Measurements from ENCODE around the gene GTF2I.
"Not testable (repeated sequence)": the region's sequence is repeated elsewhere in the genome, so short reads cannot be mapped to it uniquely, and the experiment has no call there.

Gene GTF2I

DNA sequence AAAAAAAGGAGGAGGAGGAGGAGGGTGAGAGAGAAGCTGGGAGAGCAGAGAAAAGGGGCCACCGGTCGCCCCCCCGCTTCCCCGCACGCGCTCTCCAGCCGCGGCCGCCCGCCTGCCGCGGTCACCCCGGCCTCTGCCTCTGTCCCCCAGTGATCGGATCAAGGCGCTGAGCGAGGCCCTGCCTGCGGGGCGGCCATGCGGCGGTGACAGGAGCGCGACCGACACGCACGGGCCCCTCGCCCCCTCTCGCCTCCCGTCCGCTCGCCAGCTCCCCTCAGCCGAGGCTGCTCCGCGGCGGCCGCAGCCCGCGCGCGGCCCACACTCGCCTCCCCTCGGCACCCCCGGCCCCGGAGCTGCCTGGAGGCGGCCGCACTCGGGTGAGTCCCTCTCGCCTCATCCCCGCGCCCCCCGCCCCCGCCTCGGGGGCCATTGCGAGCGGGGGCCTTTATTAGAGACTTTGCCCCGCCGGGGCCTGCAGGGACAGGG is at the start of gene GTF2I:
Gene GTF2I, plus strand, starts transcription at position 27 of the 486 bp plus-strand sequence. CDS start 31,411 bp downstream, outside the sequence.
- peak; percentile 89 for DNase-seq

DNA sequence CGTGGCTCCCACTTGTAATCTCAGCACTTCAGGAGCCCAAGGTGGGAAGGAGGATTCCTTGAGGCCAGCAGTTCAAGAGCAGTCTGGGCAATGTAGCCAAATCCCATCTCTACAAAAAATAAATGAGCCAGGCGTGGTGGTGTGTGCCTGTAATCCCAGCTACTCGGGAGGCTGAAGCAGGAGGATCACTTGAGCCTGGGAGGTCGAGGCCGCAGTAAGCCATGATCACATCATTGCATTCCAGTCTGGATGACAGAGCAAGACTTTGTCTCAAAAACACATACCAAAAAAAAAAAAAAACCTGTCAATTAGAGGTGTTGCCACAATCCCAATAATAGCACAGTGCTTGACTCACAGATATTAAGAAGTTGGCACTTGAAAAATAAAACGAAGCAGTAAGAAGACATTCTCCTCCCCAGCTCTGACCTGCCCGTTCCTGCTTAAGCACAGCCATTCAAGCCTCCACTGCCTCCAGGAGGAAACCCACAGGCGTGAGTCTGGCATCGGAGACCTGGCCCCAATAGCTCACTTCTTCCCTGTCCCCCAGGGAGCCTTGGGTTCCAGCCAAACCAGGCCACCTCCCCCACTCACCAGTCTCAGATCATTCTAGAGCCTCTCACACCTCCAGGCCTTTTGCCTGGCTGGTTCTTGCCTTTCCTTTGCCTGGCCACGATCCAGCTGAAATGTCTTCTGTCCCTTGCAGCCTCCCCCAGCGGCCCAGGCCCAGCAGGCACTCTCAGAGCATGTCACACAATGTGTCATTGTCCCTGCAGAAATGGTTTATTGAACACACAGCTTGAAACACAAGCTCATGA is 45.3 kb upstream of the GTF2I start:
- no peak for DNase-seq

DNA sequence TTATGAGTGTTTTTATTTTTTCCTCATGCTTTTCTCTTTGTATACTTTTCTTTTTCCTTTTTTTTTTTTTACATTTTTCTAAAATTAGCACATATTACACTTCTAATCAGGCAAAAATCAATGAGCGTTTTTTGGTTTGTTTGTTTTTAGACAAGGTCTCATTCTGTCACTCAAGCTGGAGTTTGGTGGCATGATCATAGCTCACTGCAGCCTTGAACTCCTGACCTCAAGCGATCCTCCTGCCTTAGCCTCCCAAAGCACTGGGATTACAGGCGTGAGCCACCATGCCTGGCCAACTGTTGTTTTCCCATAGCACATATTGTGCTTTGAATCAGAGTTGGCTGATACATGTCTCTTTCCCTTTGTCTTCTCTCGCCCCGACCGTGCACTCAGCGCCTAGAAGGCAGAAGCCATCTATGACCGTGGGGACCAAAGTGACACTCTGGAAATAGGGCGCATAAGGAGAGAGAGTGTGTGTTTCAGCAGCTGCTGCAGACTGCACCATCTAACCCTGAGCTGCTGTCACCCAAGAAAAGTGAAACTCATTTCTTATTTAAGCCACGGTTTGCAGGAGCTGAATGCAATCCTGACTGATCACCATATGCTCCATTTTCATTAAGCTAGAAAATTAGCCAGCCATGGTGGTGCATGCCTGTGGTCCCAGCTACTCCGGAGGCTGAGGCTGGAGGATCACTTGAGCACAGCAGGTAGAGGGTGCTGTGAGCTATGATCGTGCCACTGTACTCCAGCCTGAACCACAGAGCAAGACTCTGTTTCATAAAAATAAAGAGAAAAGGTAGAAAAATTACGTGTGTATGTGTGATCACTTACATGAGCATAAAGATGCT is 41.4 kb upstream of the GTF2I start:
- no peak for DNase-seq

DNA sequence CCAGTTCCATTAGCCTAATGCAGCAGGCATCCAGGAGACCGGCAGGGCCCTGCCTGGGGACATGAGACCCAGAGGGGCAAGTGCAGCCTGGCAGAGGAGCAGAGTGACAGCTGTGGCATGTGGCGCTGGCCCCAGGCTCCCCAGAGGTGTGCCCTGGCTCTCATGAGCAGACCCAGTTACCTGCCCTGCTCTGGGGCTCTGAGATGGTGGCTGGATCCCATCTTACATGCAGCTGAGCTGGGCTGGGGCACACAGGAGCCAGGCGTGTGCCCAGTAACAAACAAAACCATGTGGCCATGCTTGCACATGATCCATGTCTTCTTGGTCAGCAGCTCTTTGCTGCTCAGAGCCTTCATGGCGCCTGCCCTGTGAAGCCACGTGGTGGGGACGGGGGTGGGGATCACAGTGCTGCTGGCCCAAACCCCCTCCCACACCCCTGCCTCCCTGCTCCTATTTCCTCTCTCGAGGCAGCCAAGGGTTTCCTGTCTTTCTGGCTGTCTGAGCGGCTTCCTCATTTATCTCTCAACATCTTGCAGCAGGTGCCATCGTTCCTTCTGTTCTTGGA is 40.3 kb upstream of the GTF2I start:
- DNase-seq, result peak; percentile 70

DNA sequence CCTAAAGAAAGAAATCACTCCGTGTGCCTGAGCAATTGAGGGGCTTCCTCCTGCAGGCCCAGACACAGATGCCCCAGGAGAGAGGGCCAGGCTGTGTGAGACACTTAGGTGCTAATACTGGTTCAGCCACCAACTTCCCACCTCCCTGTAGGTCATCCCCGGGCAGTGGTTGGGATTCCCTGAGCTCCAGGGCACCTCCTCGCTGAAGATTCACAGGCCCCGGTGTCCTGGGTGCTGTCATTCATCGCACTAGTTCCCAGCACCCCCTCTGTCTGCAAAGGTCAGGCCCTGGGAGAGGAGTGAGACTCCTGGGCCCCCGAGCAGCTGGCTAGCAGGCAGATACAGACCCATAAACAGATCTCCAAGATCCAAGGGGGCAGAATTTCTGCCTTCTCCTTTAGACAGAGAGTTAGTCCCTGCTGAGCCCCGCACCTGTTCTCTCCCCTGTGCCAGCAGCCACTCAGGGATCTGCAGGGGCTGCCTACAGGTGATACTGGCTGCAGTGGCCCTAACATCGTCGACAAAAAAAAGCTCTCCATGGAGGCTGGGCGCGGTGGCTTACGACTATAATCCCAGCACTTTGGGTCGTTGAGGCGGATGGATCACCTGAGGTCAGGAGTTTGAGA is 38.2 kb upstream of the GTF2I start:
- no peak for DNase-seq

DNA sequence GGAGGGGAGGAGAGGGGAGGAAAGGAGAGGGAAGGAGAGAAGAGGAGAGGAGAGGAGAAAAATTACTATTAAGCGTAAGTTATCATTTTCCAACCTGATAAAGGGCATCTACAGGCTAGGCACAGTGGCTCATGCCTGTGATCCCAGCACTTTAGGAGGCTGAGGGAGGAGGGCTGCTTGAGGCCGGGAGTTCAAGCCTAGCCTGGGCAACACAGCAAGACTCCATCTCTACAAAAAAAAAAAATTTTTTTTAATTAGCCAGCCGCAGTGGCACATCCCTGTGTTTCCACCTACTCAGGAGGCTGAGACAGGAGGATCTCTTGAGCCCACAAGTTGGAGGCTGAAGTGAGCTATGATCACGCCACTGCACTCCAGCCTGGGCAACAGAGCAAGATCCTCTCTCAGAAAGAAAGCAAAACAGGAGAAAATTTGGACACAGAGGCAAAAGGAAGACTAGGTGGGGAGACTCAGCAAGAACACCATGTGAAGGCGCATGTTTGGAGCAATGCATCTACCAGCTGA is 35.2 kb upstream of the GTF2I start:
- DNase-seq, result no peak

DNA sequence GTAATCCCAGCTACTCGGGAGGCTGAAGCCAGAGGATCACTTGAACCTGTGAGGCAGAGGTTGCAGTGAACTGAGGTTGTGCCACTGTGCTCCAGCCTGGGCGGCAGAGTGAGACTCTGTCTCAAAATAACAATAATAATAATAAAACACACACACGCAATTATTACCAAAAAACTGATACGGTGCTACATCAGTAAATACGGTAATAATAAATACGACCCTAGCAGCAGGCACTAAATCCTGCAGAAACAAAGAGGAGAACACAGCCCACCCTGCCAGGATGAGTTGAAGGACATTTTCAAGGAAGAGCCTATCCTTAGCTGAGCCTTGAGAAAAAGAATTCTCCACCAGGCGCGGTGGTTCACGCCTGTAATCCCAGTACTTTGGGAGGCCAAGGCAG is 34.4 kb upstream of the GTF2I start:
- DNase-seq, result no peak

DNA sequence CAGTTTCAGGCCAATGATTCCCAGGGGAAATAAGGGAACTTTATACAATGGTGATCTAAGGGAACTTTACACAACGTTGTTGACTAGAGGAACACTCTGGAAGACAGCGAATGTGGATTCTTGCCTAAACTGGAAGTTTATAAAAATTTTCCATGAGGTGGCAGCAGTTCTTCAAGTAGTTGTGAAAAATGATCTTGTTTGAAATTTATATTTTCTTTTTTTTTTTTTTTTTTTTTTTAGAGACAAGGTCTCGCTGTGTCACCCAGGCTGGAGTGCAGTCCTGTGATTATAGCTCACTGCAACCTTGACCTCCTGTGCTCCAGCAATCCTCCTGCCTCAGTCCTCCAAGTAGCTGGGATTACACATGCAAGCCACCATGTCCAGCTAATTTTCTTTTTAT is 32.1 kb upstream of the GTF2I start:
- no peak for DNase-seq

DNA sequence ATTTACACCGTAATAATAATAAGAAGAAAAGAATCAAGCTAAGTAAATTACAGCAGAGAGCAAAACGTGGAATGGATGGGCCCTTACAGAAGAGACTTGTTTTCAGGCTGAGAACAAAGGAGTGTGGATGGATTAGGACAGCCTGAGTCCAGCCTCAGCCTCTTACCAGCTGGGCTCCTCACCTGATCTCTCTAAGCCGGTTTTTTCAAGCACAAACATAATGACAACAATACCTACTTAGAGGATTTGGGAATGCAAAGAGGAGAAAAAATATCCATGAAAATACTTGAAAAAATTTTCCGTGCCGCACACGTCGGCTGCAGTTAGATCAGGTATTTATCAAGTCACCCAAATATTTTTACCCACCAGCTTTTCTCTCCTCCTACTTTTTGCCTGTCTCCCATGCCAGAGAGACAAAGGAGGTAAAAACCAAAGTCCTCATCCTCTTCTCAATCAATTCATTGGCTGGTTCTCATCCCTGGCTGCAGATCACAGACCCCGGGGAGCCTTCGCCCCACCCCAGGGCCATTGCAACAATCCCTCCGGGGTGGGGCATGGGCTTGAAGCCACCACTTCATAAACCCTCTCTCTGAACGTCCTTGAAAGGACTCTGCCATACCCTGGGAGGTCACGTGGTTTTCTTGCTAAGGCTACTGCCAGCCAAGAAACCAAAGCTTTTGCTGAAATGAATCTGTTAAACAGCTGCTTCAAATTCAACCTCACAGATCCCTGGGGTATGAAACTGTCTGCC is 29.7 kb upstream of the GTF2I start:
- DNase-seq, result no peak

DNA sequence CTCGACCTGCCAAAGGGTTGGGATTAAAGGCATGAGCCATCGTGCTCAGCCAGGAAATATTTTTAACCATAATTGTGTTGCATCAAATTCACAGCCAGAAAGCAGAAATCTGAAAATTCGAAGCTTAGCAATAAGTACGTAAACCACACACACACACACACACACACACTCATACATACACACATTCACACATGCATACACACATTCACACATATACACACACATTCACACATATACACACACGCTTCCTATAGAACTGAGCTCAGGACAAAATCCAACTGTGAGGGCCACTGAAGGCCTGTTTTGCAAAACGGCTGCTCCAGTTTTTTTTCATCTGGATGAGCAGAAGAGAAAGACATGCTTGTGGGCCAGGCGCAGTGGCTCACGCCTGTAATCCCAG is 25.0 kb upstream of the GTF2I start:
- DNase-seq, result no peak

DNA sequence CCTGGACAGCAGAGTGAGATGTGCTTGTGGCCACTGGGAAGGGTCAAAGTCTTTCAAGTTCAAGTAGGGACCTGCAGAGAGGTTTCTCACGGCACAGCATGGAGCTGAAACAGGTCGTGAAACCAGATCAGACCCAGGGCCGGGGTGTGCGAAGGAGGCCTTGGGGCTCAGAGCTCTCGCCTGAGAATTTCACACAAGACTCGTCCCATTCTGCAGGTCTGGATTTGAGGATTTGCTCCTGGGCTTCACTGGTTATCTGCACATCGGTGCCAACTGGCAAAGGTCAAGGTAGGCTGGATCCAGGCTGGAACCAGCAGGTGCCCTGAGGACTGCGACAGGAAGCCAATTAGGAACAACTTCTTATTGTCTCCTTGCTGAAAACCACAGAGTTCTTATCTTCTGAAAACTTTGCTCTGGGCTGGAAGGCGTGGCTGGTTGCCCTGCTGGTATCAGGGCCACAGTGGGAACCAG is 24.0 kb upstream of the GTF2I start:
- DNase-seq, result no peak

DNA sequence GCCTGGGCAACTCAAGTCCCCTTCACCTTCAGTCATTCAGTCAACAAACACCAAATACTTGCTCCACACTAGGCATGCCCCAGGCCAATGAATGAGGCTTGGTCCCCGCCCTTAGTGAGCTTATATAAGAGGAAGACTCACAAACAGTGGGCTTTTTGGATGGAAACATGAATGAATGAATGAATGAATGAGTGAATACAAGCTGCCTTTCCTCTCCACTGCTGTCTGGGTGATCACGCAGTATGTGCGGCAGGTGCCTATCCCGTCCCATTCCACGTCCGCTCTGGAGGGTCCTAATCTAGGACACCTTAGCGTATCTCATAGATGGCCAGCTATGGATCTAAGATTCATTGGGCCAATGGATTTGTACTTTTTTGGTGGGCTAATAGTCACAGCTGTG is 19.8 kb upstream of the GTF2I start:
- no peak for DNase-seq

DNA sequence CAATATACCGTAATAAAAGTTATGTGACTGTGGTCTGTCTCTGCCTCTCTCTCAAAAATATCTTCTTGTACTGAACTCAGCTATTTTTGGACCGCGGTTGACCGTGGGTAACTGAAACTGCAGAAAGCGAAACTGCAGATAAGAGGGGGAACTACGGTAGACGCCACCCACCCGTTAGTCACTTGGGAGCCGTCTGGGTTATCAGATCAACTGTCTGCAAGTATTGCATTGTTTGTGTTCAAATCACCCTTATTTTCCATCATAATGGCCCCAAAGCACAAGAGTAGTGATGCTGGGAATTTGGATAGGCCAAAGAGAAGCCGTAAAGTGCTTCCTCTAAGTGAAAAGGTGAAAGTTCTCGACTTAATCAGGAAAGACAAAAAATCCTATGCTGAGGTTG is 7.5 kb upstream of the GTF2I start:
- DNase-seq, result peak; percentile 90

DNA sequence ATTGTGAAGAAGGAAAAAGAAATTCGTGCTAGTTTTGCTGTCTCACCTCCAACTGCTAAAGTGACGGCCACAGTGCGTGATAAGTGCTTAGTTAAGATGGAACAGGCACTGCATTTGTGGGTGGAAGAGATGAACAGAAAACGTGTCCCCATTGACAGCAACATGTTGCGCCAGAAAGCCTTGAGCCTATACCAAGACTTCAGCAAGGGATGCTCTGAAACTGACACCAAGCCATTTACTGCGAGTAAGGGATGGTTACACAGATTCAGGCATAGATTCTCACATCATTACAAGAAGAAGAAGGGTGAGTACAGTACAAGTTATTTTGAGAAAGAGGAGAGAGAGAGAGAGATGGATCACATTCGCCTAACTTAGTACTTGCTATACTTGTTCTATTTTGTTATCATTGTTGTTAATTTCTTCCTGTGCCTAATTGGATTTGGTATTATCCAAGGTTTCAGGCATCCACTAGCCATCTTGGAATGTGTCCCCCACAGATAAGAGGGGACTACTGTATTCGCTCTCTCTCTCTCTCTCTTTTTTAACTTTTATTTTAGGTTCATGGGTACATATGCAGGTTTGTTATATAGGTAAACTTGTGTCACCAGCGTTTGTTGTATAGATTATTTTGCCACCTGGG is 6.9 kb upstream of the GTF2I start:
- peak; percentile 66 for DNase-seq

DNA sequence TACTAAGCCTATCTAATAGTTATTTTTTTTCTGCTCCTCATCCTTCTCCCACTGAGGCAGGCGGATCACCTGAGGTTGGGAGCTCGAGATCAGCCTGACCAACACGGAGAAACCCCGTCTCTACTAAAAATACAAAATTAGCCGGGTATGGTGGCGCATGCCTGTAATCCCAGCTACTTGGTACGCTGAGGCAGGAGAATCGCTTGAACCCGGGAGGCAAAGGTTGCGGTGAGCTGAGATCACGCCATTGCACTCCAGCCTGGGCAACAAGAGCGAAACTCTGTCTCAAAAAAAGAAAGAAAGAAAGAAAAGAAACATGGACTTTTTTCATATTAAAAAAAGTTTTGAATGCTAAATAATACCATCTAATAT is 6.4 kb upstream of the GTF2I start:
- not testable (repeated sequence) for DNase-seq

DNA sequence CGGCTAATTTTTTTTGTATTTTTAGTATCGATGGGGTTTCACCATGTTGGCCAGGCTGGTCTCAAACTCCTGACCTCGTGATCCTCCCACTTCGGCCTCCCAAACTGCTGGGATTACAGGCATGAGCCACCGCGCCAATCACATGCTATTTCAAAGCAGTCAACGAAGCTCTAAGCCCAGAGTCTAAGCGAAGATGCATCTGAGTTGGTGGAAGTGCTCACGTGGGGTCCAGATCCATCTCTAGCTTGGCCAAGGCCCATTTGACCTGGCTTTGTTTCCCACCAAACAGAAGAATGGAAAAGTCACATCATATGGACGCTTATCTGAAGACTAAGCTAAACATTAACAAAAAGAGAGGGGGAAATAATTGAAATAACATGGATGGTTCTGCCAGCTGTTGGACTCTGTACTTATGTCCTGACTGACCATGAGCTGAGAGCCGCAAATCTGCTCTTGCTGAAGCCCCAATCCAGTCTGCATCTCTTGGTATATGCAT is 3.8 kb upstream of the GTF2I start:
- DNase-seq, result no peak

DNA sequence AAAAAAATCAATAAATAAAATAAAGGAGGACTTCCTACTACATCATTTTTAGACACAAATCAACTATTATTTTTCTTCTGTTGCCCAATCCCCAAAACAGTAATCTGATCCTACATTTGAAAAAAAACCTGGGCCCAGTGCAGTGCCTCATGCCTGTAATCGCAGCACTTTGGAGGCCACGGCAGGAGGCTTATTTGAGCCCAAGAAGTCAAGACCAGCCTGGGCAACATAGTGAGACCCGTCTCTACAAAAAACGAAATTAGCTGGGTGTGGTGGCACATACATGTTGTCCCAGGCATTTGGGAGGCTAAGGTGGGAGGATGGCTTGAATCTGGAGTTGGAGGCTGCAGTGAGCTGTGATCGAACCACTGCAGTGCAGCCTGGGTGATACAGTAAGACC is 2.7 kb upstream of the GTF2I start:
- DNase-seq, result no peak

DNA sequence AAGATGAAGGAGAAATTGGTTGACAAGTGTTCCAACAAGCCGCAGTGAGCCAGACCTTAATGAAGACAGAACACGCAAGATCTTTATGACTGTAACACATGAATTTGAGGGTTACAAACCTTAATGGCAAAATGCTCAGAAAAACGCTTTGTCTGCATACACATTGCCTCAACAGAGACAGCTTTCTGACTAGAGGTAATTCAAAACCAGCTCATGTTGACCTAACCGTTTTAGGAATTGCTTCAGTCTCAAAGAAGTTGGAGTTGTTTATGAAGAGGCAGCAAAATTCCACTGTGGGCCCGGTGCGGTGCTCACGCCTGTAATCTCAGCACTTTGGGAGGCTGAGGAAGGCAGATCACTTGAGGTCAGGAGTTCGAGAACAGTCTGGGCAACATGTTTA is 2.2 kb upstream of the GTF2I start:
- DNase-seq, result no peak

DNA sequence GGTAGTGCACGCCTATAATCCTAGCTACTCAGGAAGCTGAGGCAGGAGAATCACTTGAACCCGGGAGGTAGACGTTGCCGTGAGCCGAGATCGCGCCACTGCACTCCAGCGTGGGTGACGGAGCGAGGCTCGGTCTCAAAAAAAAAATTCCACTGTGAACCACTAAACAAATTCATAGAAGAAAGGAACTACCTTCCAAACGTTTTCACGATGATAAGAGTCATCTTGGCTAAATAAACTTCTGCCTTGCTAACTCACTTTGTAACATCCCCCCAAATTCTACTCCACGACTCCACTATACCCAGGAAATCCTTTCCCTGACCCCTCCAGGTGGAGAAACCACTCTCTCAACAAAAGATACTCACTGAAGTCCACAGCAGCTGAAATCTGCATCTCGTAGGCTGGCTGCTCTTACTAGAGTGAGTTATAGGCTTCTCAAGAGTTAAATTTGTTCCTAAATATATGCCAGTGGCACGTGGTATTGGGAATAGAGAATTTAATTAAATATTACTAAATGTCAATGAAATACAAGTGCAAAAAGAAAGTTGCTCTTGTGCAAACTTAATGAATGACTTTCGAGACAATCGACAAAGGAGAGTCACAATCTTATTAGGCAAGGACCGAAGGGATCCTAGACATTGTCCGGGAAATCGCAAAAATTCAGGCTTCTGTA is 1.6 kb upstream of the GTF2I start:
- no peak for DNase-seq

DNA sequence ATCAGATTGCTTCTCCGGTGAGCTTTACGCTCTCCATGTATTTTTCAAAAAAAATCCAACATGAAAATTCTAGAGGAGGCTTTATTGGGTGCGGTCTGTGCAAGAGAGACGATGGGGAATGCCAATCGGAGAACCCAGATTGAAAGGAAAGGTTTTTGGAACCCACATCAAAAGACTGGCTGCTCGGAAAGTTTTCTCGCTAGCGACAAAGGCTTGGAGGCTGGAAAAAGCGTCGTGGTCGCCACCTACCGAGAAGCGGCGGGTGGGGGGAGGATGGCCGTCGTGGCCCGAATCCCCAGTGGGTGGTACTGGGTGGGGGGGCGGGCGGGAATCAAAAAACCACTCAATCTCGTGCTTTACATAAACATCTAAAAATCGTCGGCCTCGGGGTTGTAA is 1.1 kb upstream of the GTF2I start:
- peak; percentile 82 for DNase-seq

All from activated CD8-positive, alpha-beta memory T cell treated with anti-CD3 and anti-CD28 coated beads for 24 hours (primary cell).